Kidney capillary endothelial cell (primary cell): Measurements from ENCODE around the gene DYRK4.

Experiments used
- DNase-seq: peaks from one replicate; pipeline ENCODE4 v3.0.0-alpha.2; 2018; ENCODE audit warnings: low spot score

The DYRK4 gene

DNA sequence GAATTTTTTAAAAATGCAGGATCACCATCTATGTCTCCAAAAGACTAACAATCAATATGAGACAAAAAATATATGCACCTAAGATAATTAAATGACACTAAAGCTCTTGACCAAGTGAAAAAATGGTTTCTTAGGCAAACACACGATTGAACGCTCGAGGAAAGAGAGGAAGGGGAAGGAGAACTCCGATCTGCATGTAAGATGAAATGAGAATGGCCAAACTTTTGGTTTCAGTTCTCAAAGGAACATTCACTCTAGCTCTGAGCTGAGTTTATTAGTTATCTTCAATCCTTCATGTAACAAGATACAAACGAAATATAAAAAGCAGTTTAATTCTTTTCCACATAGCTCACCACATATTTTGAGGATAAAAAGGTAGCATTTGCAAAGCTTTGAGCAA, 2.8 kb downstream of the DYRK4 start:
- DNase-seq: no peak

DNA sequence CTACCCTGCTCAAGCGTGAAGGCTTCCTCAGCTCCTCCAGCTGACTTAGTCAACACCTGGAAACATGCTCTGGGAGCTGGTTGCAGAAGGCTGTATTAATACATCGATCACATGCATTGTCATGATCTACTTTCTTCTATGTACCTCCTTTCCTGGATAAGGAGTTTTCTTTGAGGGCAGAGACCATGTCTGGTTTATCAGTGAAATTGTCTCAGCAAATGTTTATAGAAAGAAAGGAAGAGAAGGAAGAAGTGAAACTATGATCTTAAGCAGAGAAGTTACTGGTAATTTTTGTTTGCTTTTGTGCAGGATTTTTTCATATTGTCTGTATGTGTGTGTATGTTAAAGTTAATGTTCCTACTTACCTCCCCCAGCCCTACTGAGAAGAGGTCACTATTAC, 4.5 kb downstream of the DYRK4 start:
- no peak for DNase-seq

DNA sequence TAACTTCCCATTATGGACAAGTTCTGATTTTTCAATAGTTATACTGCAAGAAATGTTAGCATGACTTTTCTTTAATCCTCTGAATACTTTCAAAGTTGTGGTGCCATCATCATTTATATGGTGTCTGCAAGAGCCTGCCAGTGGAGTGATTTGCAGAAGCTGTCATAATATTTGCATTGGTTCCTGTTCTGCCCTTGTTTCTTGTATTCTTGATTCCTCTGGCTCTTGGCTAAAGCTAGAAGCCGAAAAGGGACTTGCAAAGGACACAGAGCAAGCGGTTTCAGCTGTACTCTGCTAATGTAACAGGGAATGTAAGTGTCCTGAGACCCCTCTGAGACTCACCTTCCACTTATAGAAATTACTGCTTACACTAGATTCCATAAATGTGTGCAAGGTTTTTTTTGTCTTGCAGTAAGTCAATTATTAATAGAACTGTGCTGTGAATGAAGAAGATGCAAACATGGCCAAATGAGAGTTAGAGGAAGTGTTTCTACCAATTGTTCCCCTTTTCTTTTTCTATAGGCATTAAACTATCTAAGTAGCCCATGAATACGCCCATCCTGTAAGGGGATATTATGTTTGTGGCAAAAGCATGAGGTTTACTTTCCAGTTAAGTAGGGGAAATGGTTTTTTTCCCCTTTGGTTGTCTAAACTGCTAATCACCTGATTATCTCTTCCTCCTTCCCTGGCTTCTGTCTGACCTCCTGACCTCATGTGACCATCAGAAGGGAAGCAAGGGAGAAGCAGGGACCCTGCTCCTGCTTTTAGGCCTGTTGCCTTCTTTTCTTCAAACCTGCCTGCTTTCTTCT, 5.3 kb downstream of the DYRK4 start:
- no peak for DNase-seq

DNA sequence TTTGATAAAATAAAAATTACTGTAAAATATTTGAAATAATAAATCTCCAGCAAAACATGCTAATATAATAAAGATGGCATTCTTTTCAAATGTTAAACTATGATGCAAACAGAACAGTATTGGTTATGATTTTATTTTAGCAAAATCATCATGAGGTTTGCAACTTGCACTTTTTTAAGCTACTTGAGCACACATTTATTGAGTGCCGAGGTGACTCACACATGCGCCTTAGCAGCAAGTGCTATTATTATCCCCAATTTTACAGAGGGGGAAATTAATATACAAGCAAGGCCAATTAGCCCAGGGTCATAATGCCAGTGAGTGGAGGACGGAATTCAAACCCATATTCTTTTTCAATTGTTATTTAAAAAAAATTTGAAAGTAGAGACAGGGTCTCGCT, 7.3 kb downstream of the DYRK4 start:
- no peak for DNase-seq

DNA sequence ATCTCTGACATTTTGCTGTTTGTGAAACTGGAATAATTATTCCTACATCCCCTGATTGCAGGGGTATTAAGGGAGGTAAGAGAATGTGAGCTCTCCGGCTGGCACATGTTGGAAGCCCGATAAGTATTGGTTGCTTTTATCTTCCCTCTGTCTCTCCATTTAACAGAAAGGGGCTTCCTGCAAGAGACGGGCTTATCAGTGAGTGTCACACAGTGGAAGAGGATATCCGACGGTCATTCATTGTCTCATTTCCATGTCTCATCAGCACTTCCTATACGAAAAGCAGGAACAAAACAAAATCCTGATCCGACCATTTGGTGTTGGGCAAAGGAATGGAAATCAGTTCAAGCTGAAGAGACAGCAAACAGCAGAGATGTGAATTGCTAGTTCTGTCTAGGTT, 10.7 kb downstream of the DYRK4 start:
- peak; percentile 53 for DNase-seq

DNA sequence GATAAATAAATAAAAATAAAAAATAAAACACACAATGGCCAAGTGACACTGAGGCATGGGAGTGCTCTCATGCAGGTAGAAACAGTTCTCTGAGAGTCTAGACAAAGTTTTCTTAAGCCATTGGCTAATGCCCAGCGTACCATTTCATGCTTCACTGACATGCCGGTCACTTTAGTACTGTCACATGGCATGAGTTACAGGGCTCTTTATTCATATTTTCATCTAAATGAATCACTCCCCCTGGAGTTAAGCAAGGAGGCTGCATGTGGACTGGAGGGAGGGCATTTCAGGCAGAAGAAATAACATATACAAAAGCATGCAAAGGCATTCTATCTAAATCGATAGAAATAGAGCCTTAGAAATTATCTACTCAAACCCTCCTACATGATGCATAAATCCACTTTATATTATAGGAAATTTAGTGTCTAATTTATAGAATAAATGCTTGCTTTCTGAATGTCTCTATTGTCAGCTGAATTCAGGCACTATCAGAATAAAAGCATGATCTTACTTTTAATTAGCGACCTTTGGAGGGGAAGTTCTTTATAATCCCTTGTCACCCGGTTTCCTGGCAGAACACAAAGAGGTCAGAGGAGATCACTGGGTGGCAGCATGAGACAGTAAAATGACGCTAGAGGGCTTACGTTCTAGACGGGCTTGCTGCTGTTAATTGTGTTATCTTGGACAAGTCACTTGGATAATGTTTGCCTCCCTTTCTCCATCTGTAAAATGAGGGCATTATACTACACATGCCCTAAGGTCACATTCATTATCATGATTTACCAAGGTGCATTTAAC, 17.5 kb downstream of the DYRK4 start:
- DNase-seq: peak; percentile 55

DNA sequence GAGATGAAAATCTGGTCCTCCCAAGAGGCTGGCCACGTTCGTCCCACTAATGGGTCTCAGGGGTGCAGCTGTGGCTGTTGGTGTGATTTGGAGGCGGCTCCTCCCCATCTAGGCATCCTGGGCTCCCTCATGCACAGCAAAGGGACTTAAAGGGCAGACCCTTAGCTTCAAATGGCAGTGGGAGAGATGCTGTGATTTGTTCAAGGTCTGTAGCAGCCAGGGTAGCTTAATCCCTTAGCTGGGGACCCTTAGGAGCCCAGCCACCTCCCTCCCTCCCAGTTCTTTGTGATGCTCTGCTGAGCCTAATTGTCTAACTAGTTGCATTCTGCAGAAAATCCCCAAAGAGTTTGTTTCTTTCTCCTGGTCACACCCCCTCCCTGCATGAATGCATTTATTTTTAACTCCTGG, 18.3 kb downstream of the DYRK4 start:
- no peak for DNase-seq

DNA sequence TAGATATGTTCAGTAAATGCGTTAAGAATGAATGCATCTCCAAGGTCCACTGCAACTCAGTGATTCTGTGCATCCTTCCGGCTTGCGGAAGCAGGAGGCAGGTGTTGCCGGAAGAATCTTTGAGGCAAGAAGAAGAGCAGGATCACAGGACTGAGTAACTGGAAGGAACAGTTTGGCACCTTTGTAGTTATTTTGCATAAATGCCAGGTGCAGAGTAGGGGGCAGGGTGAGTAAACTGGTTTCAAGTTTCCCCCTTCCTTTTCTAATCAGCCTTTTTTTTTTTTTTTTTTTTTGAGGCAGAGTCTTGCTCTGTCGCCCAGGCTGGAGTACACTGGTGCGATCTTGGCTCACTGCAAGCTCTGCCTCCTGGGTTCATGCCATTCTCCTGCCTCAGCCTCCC, 22.3 kb downstream of the DYRK4 start:
- no peak for DNase-seq

DNA sequence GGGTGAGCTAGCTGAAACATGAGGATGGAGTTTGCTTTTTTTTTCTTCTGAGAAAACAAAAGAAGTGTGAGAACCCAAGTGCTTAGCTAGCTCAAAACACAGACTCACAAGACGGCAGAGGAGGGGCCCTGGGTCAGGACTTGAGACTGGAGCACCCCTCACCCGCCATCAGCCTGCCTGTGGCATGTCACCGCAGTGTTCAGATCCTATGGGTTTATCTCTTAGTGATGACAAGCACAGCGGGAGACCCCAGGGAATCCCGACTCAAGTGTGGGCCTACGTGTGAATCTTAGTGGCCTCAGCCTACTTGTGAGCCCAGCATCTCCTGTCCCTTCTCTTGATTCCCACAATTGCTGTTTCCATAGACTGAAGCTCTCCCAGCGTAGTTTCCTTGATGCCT, 22.9 kb downstream of the DYRK4 start:
- DNase-seq: no peak

DNA sequence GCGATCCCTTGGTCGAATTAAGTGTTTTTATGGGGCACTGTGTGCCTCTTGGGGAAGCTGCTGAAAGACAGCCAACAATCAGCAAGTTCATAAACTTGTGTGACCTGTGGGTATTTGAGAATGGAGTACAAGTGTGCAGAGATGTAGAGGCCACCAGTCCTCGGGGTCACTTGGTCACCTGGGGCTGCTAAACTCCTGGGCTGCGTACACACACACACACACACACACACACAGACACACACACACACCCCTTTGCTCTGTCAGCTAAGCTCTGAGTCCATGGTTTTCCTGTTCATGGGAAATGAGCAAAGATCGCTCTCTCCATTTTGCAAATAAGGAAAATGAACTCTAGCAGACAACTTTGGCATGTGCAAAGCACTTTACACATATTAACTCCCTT, 24.5 kb downstream of the DYRK4 start:
- no peak for DNase-seq

DNA sequence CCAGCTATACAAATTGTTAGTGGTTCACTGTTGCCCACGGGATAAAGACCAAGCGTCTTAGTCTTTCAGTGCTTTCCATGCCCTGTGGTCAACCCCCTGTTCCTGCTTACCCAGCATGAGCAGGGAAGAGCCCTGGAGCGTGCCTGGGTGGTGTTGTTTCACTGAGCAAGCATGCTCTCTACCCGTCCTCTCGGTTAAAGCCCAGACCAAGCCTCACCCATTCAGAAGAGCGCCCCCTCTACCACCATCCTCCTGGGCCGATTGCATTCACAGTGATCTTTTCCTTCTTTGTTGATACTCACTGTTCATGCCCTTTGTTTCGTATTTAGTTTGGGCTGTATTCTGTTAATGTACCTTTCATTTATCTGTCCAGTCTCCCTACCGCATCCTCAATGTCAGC, 25.1 kb downstream of the DYRK4 start:
- no peak for DNase-seq

DNA sequence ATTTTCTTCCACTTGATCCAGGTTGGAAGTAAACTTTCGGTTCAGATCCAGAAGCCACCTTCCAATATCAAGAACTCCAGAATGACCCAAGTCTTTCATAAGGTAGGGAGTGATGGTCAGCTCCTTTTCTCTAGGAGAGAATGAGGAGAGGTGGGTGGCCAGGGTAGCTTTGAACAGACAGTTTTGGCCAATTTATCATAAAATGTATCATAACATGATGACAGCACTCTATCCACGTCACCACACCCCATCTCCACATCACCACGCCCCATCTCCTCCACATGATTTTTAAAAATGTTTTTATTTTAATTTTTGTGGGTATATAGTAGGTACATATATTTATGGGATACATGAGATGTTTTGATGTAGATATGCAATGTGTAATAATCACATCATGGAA, 26.9 kb downstream of the DYRK4 start:
- DNase-seq: no peak

DNA sequence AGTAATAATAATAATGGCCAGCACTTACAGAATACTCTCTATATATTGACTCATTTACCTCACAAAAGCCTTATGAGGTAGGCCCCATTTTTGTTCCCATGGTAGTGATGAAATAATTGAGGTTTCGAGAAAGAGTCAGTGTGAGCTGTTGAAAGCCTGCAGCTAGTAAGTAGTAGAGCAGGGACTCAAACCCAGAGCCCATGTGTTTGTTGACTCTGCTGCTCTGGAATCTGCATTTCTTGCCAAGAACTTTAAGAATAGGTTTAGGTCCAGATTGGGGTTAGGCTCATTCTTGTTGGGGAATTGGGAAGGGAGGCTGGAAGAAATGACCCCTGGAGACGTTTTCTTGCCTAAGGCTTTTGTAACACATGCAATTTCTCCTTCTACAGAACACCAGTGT, 27.9 kb downstream of the DYRK4 start:
- no peak for DNase-seq

DNA sequence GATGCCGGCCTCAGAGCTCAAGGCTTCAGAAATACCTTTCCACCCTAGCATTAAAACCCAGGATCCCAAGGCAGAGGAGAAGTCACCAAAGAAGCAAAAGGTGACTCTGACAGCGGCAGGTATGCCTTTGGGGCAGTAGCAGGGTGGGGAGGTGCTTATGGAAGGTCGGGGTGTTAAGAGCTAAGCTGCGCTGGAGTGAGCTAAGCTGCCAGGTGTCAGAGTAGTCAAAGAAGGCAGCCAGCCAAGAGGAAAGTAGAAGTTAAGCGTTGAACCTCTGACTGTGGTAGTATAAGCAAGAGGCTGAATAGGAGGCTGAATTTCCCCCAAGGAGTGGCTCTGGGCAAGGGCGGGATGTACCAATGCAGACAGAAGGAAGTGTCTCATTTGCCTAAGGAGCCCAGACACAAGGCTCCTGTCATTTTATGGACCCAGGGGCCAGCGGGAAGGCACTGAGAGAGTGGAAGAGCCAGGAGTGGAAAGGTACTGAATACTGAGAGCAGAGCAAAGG, 29.2 kb downstream of the DYRK4 start:
- no peak for DNase-seq

DNA sequence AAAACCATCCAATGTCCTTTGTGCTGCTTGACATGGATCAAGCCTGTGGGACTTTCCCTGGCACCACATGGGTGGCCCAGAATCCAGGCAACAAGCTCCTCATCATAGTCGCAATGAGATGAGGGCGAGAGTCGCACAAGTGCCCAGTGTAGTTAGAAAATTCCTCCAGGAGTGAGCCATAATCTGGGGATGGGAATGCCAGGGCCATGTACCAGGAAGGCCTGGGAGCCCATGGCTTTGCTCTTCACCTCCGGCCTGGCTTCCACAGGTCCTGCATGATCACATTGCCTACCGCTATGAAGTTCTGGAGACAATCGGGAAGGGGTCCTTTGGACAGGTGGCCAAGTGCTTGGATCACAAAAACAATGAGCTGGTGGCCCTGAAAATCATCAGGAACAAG, 33.9 kb downstream of the DYRK4 start:
- DNase-seq: no peak

DNA sequence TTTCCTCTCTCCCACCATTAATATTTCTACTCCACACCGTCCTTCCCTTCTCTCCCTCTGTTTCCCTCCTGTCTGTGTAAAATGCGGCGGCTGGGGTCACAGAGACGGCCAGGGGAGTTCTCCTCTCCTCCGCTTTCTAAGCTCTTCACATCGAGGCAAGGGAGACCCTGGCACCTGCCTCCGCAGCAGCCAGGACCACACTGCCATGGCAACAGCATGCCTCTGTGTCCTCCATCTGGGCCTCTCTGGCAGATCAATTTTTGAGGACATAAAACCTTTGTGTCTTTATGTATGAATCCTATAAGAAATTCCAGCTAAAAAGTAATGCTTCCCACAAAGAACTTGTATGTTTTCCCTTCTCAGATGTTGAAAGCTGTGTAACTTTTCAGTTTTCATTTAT, 41.4 kb downstream of the DYRK4 start:
- DNase-seq: no peak

DNA sequence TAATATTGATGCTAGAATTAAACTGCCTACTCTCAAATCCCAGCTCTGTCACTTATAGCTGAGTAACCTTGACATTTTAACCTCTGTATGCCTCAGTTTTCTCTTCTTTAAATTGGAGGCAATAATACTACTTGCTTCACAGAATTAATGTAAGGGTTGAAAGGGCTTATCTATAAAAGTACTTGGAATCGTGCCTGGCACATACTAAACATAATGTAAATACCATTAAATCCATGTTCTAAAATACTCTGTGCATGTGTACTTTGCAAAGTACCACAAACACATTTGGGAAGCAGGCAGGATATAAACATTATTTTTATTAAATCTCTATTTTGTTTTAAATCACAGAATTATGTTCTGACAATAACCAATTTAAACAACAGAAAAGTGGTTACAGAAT, 41.9 kb downstream of the DYRK4 start:
- no peak for DNase-seq

DNA sequence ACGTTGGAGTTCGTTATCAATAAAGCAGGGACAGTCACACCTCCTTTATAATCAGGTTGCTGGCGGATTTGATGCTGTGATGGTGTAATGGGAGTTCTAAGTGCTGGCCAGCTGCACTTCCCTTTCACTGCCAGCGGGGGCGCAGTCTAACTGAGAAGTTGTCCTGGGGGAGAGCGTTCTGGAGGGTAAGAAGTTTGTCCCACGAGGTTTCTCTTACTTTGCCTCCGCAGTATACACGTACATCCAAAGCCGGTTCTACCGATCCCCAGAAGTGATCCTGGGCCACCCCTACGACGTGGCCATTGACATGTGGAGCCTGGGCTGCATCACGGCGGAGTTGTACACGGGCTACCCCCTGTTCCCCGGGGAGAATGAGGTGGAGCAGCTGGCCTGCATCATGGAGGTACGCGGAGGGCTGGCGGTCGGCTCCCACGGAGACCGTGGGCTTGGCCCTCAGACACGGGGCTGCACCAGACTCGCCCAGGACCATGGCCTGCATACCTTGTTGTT, 42.7 kb downstream of the DYRK4 start:
- DNase-seq: peak; percentile 81

DNA sequence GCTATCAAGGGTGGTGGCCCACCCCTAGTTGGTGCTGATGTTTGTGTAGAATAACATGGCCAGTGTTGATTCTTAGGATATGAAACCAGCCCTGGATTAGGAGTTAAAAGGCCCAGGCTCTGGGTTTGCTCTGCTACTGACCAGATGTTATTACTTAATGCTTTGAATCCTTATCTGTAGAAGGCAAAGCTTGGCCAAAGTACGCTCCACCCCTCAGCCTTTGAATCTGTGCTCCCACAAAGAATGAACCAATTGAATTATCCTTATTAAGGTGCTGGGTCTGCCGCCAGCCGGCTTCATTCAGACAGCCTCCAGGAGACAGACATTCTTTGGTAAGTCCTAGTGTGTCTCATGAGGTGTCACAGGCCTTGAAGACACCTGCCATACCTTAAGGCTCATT, 45.0 kb downstream of the DYRK4 start:
- no peak for DNase-seq

DNA sequence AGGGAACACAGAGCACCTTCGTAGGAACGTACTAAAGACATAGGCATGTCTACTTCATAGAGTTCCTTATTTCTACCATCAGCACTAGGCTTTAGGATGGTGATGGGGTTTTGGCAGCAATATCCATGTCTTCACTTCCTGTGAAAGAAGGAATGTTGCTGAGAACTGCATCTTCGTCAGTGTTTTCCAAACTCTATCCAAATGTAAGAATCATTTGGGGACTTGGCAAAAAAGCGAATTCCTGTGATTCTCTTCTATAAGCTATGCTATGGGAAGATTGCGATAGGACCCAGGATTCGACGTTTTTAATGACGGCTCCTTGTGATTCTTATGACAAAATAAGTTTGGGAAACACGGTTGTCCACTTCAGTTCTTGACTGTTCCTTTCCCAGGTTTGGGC, 47.1 kb downstream of the DYRK4 start:
- no peak for DNase-seq

DNA sequence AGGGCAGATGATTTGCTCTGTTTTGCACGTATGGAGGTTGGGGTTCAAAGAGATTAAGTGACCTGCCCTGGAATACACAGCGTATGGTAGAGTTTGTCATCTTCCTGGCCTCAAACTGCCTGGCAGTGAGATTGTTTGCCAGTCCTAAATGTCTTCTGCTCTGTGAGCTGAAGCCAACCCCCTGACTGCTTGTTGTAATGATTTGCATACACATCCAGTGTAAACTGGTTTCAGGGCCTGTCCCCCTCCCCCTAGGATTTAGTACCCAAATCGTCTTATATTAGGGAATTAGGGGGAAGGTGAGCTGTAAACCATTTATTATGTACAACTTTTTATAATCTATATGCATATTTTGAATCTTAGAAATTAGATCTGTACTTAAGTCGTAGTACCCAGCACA, 48.5 kb downstream of the DYRK4 start:
- no peak for DNase-seq

DNA sequence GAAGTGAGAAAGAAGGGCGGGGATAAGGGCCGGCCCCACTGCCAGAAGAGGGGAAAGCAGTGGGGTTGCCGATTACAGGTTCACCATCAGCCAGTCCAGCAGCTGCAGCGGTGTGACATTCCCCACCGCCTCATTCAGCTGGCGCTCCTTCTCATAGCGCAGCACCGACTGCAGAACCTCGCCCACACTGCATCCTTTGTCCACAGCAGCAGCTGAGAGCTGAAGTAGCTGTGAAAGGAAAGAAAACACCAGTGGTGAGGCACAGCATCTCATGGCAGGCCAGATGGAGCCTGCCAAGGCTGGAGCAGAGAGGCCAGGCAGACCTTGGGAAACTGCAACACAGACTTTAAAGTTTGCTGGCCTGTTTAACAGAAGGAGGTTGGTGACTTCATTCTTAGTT, 53.7 kb downstream of the DYRK4 start:
- DNase-seq: no peak

DNA sequence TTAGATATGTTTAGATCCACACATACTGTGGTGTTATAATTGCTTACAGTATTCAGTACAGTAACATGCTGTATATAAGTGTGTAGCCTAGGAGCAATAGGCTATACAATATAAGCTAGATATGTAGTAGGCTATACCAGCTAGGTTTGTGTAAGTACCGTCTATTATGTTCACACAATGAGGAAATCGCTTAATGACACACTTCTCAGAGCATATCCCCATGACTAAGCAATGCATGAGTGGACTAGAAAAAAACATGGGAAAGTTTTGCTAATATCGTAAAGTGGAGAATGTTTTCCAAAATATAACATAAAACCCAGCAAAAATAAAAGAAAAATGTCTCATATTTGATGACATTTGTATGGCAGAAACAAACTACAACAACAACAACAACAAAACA, 59.5 kb downstream of the DYRK4 start:
- DNase-seq: peak; percentile 18
